Muscle of leg (tissue), 11 donors: Measurements from ENCODE around the gene PSAP. TPM values are rescaled to one million over a fixed set of nuclear protein-coding genes. Genes with fewer than 3 reads are reported as not detected.

Experiments
- DNase-seq: peaks from one replicate; pipeline ENCODE4 v3.0.0; 2013
- H3K27ac ChIP-seq: one replicate; pipeline ENCODE4 v1.5.1; 2013; ENCODE audit warnings: mild to moderate bottlenecking, low read length, control low read depth
- H3K27me3 ChIP-seq: one replicate; pipeline ENCODE4 v1.6.1; 2013; ENCODE audit warnings: low read length; ENCODE audit not compliant: control insufficient read depth, insufficient read depth
- H3K36me3 ChIP-seq: one replicate; pipeline ENCODE4 v1.6.1; 2013; ENCODE audit warnings: low read length; ENCODE audit not compliant: control insufficient read depth, insufficient read depth
- H3K4me1 ChIP-seq: one replicate; pipeline ENCODE4 v1.6.1; 2013; ENCODE audit warnings: low read length; ENCODE audit not compliant: control insufficient read depth, insufficient read depth
- H3K4me3 ChIP-seq: one replicate; pipeline ENCODE4 v1.5.1; 2013; ENCODE audit warnings: low read length, control low read depth
- H3K9me3 ChIP-seq: replicated peaks from 2 replicates; pipeline ENCODE4 v1.6.1; 2013; ENCODE audit warnings: low read depth, low read length; ENCODE audit not compliant: control insufficient read depth
- WGBS: methylation state at CpG from one replicate; pipeline ENCODE4 v1.1.5; 2013; ENCODE audit warnings: missing lambda C conversion rate; ENCODE audit not compliant: insufficient coverage; 5-methylcytosine and 5-hydroxymethylcytosine counted together
- polyA plus RNA-seq, 8 donors: library from polyadenylated mRNA; unstranded; fragments of 120-200 nt; gene quantifications; one replicate each; pipeline versions ENCODE4 v1.2.1 to v1.2.3, GENCODE V29; 2013; ENCODE audit warnings: inconsistent platforms in 1 of 8, low replicate concordance in 1 of 8; ENCODE audit not compliant: insufficient read length in 8 of 8, insufficient read depth in 1 of 8
- total RNA-seq: library from RNA; stranded (reverse); fragments of 120-200 nt; gene quantifications from one replicate; pipeline ENCODE4 v1.2.4, GENCODE V29; 2013

Gene PSAP
- total and polyA plus RNA-seq, 9 donors: 414 to 581 (median 478) TPM

GRCh38 chr10:71837098-71837827 lies 13.8 kb downstream of the PSAP start:
- H3K27me3 ChIP-seq: no peaks in the 10 kb centered on the region
- H3K4me1 ChIP-seq: peaks cover 38% of the 10 kb centered on the region
- H3K4me3 ChIP-seq: no peak overlapping the region
- WGBS: 66% methylated on average over 14 of the region's 17 CpGs
- H3K9me3 ChIP-seq: no peaks in the 10 kb centered on the region
- H3K27ac ChIP-seq: peak overlapping the region; percentile 90
- no peak for DNase-seq
- H3K36me3 ChIP-seq: peaks cover 21% of the 10 kb centered on the region

GRCh38 chr10:71836596-71836974 lies 14.5 kb downstream of the PSAP start:
- WGBS: 40% methylated on average over 2 of the region's 4 CpGs
- DNase-seq: peak; percentile 57
- Histone ChIP-seq H3K36me3 (peaks cover 28% of the 10 kb centered on the region), H3K4me3 (no peak overlapping the region), H3K4me1 (peaks cover 38% of the 10 kb centered on the region), H3K27ac (peak overlapping the region; percentile 90), H3K27me3 (no peaks in the 10 kb centered on the region), H3K9me3 (no peaks in the 10 kb centered on the region)

GRCh38 chr10:71835671-71836595 lies 15.1 kb downstream of the PSAP start:
- Histone ChIP-seq H3K36me3 (peaks cover 34% of the 10 kb centered on the region), H3K4me3 (no peak overlapping the region), H3K27me3 (no peaks in the 10 kb centered on the region), H3K27ac (peak overlapping the region; percentile 90), H3K4me1 (peaks cover 36% of the 10 kb centered on the region), H3K9me3 (no peaks in the 10 kb centered on the region)
- WGBS: 6% methylated on average over 2 of the region's 11 CpGs
- DNase-seq: peak; percentile 65

GRCh38 chr10:71834343-71834674 lies 16.7 kb downstream of the PSAP start:
- Histone ChIP-seq H3K27me3 (no peaks in the 10 kb centered on the region), H3K27ac (no peak overlapping the region), H3K4me3 (no peak overlapping the region), H3K36me3 (peaks cover 50% of the 10 kb centered on the region), H3K9me3 (no peaks in the 10 kb centered on the region), H3K4me1 (peaks cover 33% of the 10 kb centered on the region)
- no peak for DNase-seq
- 91% methylated on average over 12 of the region's 14 CpGs for WGBS

- Histone ChIP-seq H3K27ac (no peak overlapping the region), H3K4me3 (no peak overlapping the region), H3K4me1 (peaks cover 32% of the 10 kb centered on the region), H3K36me3 (peaks cover 56% of the 10 kb centered on the region), H3K9me3 (no peaks in the 10 kb centered on the region), H3K27me3 (no peaks in the 10 kb centered on the region)
- no peak for DNase-seq
- WGBS: 94% methylated on average over 4 of the region's 8 CpGs
Observed at GRCh38 chr10:71833451-71834342, 17.4 kb downstream of the PSAP start.

- no peak overlapping the region for H3K4me3 ChIP-seq
- H3K9me3 ChIP-seq: no peaks in the 10 kb centered on the region
- no peak overlapping the region for H3K27ac ChIP-seq
- H3K27me3 ChIP-seq: no peaks in the 10 kb centered on the region
- DNase-seq: no peak
- peaks cover 25% of the 10 kb centered on the region for H3K4me1 ChIP-seq
- H3K36me3 ChIP-seq: peaks cover 58% of the 10 kb centered on the region
- 96% methylated on average over 2 of the region's 5 CpGs for WGBS
Observed at GRCh38 chr10:71832967-71833366, 18.1 kb downstream of the PSAP start.

- no peaks in the 10 kb centered on the region for H3K9me3 ChIP-seq
- peaks cover 65% of the 10 kb centered on the region for H3K36me3 ChIP-seq
- 96% methylated on average over 7 of the region's 19 CpGs for WGBS
- DNase-seq: no peak
- no peaks in the 10 kb centered on the region for H3K27me3 ChIP-seq
- H3K4me1 ChIP-seq: peaks cover 14% of the 10 kb centered on the region
- H3K27ac ChIP-seq: no peak overlapping the region
- no peak overlapping the region for H3K4me3 ChIP-seq
Observed at GRCh38 chr10:71831646-71832552, 19.2 kb downstream of the PSAP start.

GRCh38 chr10:71830726-71831125 lies 20.3 kb downstream of the PSAP start:
- DNase-seq: no peak
- 50% methylated on average over 2 of the region's 4 CpGs for WGBS
- peaks cover 3% of the 10 kb centered on the region for H3K4me1 ChIP-seq
- no peak overlapping the region for H3K27ac ChIP-seq
- H3K9me3 ChIP-seq: no peaks in the 10 kb centered on the region
- no peak overlapping the region for H3K4me3 ChIP-seq
- no peaks in the 10 kb centered on the region for H3K27me3 ChIP-seq
- H3K36me3 ChIP-seq: peaks cover 77% of the 10 kb centered on the region

GRCh38 chr10:71829896-71830295 lies 21.2 kb downstream of the PSAP start:
- Histone ChIP-seq H3K27ac (no peak overlapping the region), H3K27me3 (no peaks in the 10 kb centered on the region), H3K9me3 (no peaks in the 10 kb centered on the region), H3K4me3 (no peak overlapping the region), H3K4me1 (no peaks in the 10 kb centered on the region), H3K36me3 (peaks cover 85% of the 10 kb centered on the region)
- WGBS: 83% methylated on average over 1 of the region's 5 CpGs
- DNase-seq: no peak
